Measurements from ENCODE around the gene GNAT3.

Gene GNAT3

DNA sequence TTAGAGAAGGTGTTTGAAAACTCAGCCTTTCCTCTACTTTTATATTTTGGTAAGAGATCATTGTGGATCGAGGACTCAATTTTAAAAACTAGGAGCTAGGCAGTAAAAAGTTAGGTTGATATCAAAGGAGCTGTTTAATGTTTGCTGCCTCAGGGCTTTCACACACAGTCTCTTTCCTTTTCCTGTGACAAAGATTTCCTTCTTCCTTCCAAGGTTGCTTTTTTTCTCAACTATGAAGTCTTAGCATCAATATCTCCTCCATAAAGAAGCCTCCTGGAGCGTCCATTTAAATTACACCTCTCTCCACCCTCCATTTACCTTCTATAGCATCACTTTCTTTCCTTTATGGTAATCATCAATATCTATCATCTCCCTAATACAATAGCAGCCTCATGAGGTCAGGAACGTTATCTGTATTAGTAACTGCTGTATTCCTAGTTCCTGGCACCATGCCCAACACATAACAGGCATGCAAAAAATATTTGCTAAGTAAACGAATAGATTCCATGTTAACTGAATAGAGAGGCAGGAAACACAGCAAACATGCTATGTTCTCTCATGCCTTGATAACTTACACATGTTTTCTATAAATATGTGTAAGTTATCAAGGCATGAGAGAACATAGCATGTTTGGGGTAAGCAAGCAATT lies 48.5 kb downstream of the GNAT3 start:
- DNase-seq (ENCODE audit: low read depth, low spot score), result no peak

DNA sequence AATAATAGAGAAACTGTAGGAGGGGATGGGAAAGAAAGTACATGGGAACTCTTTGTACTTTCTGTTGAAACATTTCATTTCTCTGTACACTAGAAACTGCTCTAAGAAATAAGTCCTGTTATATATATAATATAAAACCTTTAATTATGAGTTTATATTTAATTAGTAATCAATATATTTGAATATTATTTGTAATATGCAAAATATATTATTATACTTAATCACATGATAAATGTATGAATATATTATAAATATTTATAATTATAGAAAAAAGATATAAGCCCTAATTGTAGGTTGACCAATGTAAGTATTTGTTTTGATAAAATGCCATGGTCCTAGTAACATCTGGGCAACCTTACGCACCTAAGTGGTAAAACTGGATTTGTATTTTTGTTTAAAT lies 51.0 kb downstream of the GNAT3 start:
- DNase-seq (ENCODE audit: low read depth, low spot score), result no peak

DNA sequence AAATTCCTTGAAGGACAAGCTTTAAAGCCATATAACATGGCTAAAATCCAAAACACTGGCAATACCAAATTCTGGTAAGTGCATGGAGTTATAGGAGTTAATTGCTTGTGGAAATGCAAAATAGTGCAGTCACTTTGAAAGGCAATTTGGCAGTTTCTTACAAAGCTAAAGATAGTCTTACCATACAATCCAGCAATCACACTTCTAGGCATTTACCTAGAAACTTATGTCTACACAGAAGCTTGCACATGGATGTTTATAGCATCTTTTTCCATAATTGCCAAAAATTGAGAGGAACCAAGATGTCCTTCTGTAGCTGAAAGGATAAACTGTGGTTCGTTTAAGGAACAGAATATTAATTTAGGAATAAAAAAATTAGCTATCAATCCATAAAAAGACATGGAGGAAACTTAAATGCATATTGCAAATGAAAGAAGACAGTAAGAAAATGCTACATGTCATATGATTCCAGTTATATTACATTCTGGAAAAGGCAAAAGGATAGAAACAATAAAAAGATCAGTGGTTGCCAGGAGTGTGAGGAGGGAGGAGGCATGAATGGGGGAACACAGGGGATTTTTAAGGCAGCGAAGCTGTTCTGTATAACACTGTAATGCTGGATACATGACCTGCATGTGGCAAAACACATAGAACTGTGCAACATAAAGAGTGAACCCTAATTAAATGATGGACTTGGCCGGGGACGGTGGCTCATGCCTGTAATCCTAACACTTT lies 51.9 kb downstream of the GNAT3 start:
- DNase-seq (ENCODE audit: low read depth, low spot score), result no peak

DNA sequence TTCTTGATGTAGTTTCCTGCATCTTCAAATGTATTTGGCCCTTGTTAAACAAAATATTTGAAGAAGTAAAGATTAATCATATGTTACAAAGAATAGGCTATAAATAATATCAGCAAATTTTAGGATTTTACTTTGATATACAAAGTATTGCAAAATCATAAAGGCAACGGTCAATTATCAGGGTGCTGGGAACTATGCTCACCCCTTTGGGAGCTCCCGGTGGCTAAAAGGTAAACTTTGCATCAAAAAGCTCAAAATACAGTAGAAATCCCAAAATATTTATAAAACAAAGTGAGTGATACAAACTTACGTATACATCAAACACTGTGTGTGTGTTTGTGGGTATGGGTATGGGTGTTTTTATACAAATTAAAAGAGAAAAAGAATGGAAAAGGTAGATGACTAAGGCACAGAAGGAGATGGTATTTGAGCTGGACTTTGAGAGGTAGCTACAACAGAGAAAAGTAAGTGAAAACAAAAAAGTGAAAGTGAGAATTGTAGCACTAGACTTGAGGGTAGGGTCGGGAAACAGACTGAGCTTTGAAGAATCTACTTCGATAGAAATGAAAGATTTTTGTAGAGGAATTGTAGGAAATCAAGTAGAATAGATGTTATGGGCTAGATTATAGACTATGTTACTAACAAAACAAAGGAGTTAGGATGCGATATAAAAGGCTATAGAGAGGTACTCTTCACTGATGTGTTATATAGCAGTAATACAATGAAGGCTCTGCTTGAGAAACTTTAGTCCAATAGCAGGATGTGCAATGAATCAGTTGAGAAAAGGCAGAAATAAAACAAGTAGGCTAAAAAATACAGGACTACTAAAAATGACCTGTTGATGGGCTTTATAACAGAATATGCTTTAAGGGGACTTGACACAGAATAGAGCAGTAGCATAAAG lies 52.8 kb downstream of the GNAT3 start:
- no peak for DNase-seq (ENCODE audit: low read depth, low spot score)

DNA sequence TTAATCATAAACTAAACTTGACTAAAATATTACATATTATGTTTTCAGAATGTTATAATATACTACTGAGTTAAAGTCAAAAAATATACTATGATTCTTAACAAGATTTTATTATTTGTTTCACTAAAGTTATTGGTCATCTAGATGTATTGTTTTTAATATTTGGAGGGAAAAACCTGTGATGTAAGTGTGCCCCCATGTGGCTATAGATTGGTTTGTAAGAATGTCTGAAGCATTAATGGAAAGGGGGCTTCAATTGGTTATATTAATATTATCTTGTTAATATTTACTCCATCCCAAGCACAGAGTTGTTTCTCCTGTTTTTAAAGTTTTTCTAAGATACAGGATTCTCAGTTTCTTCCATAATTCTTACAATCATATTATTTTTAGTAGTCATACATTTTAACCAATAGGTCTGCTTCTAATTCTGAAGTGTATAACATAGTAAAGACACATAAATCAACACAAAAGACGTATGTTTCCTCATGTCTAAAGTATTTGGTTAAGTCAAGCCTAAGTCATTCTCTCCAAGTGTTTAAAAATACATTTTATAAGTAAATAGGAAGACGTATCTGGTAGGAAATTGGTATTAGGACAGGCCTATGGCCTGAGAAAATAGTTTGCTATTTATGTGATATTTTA lies 58.0 kb downstream of the GNAT3 start:
- peak; percentile 23 for DNase-seq (ENCODE audit: low read depth, low spot score)

DNA sequence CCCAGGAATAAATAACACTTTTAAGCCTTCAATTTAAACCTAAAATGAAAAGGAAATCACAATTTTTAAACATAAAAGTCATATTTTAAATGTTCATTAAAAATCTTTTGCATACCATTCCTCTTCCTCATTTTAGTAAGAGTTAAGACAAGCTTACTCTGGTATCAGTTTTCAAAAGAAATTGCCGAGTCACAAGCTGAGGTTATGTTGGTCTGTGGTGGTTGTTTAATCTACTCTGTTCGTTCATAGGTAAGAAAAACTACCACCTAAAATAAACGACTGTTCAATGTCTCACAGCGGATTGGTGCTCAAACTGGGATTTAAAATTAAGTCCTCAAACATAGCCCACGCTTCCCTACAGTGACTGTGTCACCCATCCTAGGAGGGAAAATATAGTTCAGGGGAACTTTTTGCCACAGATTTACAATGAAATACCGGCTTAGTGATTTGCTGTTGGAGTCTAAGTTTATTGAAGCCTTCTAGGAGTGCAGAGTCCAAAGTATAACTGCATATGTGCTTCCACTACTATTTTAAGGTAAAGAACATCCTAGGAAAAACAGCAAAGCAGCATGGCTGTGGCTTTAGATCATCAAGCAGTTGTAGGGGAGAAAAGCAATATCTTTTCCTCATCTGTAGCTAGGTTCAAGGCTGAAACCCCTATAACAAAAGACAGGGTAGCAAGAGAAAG lies 61.1 kb downstream of the GNAT3 start:
- peak; percentile 39 for DNase-seq (ENCODE audit: low read depth, low spot score)

DNA sequence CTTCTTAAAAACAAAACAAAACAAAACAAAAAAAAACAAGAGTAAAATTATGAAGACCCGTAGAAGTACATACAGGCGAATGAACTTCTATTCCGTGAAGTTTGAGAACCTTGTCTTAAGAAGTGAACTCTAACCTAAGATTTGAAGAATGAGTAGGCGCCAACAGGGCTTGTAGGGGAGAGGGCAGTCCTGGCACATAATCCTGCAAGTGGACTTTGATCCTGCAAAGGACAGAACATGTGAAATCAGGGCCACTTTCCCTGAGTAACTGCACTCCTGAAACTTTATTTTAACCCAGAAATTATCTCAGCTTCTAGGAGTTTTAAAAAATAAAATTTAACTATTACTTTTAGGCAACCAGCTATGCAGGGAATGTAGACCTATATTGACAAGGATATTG lies 62.0 kb downstream of the GNAT3 start:
- no peak for DNase-seq (ENCODE audit: low read depth, low spot score)

DNA sequence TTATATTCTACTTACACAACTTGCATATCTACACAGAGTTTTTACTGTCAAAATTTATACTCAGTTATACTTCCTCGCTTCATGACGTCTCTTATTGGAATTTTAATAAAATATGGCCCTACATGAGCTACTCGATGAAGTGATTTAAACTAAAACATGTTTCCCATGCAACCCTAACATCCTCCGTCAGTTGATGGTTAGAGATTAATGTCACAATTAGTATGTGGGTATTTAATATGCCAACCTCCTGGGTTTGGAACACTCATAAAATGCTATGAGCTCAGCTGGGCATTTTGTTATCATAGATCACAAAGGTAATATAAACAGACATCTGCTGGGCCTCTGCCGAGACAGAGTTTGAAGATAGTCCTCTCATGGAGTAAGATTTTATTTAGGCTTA lies 66.5 kb downstream of the GNAT3 start:
- DNase-seq (ENCODE audit: low read depth, low spot score), result no peak

DNA sequence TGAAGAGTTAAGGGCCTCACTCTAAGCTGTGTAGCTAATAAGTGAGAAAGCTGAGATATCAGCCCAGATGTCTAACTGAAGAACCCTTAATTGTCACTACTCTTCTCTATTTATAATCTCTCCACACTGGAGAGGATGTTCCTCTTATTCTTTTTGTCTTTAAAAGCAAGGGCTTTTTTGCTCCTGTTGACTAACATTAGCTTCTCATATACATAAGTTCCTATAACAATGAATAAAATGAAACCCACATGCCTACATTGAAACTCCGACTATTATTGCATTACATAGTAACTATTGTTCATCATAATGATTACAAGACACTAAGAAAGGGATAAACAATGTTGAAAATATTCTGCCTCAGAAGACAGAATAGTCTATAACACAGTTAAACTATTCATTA lies 67.1 kb downstream of the GNAT3 start:
- DNase-seq (ENCODE audit: low read depth, low spot score), result no peak

DNA sequence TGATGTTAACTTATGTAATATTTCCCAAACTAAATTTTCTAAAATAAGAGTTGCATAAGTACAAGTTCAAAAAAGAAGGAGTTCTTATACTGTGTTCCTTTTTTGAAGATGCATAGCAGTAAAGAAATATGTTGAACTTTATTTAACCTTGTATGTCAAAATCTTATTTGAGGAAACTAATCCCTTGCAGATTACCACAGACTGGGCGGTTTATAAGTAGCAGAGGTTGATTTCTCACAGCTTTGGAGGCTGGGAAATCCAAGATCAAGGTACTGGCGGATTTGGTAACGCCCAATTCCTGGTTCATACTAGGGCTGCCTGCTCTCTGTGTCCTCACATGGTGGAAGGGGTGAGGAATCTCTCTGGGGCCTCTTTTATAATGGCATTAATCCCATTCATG lies 68.5 kb downstream of the GNAT3 start:
- DNase-seq (ENCODE audit: low read depth, low spot score), result no peak

DNA sequence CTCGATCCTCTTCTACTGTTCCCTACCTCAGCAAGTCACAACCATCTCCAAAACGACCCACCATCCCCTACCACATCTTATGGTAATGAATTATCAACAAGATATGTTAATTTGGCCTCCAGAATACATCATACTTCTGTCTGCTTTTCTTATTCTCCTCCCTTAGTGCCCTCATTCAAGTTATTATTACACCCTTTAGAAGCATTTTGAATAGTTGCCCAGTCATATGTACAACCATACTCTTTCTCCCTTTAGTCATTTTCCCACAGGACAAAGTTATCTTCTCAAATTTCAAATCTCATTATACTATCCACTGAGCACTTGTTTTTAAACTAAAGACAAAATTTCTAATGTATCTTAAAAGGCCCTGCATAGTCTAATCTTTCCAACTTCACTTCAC lies 71.0 kb downstream of the GNAT3 start:
- DNase-seq (ENCODE audit: low read depth, low spot score), result no peak

DNA sequence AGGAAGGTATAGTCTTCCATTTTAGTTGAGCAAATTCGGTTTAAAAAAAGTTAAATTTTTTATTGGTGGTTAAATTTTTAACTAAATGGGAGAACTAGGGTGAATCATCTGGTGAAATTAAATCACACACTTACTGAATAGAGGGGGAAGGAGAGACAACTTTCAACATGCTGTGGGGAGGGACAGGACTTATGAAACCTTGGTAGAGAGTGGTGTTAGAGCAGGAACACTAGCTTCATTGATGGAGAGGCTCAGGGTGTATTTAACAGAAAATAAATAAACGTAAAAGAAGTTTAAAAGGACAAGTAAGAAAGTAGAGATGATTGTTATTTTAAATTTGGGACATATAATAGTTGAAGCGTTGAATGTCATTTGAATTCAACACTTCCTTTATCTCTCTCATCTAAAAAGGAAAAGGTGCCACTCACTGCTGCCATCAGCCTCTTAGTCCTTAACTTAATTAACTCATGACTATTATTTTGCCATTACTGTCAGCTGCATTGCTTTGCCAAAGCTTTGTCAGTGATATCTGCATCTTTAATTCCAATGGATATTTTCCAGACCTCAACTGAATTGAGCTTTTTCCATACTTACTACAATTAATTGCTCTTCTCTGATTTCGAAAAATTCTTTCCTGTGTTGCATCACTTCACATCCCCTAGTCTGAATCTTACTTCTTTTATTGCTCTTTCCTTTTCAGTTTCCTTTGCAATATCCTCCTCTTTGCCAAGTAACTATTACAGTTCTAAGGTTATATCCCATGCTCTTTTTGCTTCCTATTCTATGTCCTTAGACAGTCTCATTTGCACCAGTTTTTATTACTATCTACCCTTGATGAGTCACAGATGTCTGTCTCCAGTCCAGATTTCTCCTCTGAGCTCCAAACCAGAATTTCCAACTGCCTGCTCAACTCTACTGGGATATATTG lies 71.7 kb downstream of the GNAT3 start:
- peak; percentile 16 for DNase-seq (ENCODE audit: low read depth, low spot score)

DNA sequence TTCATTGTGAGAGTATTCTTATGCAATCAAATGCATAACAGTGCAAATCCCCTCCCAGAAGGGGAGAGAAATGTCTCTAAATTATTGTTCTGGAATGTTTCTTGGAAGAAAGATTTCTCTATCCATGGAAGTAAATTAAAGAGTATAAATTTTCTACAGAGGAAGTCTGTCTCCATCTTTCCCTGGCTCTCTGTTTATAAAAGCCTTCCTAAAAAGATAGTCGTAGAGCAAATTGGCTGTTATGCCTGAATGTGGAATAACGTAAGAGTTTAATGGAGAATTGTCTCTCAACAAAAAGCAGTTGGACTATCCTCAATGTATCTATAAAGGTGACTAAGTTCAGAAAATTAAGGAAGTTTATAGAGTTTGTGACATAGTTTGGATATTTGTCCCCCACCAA lies 76.3 kb downstream of the GNAT3 start:
- DNase-seq (ENCODE audit: low read depth, low spot score), result no peak

DNA sequence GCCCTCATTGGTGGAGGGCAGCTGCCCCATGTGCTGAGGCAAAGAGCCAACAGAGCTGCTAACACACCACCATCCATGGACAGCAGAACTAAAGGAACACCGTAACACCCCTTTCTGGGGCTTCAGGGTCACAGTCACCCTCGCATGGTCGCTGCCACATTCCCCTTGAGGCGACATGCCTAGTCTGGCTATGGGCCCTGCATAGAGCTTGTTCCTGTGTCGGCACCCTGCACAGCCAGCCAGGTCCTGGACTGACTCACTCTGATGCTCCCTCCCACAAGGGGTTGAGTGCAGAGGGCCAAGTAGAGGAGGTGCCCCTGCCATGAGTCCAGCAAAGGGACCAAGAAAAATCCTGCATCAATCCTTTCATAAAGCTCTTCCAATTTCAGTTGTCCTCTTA lies 77.8 kb downstream of the GNAT3 start:
- DNase-seq (ENCODE audit: low read depth, low spot score), result no peak

DNA sequence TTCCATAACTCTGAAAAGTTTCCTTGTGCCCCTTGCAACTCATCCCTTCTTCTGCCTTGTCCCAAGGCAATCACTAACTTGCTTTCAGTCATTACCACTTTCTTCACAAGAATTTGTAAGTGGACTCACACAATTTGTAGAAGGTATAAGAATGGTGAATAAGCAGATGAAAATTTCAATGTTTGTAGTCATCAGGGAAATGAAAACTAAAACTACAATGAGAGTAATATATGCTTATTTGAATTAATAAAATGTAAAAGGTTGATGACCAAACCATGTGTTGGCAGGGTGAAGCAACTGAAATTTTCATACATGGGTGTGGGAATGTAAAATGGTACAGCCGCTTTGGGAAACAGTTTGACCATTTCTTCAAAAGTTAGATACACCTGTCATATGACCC lies 79.7 kb downstream of the GNAT3 start:
- DNase-seq (ENCODE audit: low read depth, low spot score), result no peak

DNA sequence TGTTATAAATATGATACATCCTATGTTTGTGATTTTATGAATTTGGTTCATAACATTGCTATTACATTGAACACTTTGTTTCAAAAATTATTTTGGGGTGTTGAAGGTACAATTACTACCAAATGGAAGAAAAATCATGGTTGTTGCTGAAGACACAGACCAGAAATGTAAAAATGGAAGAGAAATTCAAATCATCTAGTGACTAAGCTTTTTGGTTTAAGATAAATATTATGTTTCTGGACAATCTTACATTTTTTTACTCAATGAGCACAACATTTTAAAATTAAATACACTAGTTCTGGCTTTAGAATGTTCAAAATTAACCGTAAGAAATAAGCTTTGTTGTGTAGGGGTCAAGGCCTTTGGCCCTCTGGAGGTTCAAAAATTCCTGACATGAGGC lies 82.7 kb downstream of the GNAT3 start:
- DNase-seq (ENCODE audit: low read depth, low spot score), result no peak

DNA sequence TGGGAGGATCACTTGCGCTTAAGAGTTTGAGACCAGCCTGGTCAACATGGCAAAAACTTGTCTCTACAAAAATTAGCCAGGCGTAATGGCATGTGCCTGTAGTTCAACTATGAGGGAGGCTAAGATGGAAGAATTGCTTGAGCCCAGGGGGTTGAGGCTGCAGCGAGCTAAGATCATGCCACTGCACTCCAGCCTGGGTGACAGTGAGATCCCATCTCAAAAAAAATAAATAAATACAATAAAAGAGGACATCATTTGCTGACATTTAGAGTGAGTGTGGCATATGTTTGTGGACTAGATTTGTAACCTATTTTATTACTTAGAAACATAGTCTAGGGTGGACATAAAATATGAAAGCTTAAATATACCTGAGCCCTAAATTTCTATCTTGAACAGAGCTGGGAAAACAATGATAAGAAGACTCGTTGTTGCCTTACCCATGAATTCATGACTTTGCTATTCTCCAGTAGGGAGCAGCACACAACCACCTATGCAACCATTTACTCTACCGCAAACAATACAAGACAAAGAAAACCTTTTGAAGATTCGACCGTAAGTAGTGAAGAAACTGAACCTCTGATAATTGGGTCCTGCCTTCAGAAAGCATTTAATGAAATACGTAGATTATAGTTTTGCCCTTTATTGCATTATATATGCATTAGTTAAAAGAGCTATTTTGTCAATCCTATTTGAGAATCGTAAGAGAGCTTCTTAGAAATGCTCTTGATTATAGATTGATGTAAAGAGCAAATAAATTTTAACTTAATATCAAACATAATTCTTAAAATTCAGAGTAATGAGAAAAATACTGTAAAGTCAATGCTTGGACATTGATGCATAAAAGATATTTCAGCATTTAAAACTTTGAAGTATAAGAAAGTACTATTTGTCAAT lies 83.5 kb downstream of the GNAT3 start:
- DNase-seq (ENCODE audit: low read depth, low spot score), result peak; percentile 70

DNA sequence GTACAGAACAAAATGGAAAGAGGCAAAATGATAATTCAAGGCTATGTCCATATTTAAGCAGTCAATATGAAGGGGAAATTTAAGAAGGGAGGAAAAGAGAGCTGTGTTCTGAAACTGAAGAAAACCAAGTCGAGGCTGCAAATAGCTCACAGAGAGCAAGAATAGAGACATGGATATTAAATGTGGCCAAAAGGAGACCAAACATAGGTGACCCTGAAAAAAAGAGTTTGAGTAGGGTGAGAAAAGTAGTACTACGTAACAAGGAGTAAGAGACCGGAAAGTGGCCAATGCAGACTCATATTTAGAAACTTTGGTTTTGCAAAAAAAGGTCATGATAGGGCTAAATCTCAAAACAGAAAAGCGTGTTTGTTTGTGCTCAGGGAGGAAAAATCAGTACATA lies 84.6 kb downstream of the GNAT3 start:
- no peak for DNase-seq (ENCODE audit: low read depth, low spot score)

DNA sequence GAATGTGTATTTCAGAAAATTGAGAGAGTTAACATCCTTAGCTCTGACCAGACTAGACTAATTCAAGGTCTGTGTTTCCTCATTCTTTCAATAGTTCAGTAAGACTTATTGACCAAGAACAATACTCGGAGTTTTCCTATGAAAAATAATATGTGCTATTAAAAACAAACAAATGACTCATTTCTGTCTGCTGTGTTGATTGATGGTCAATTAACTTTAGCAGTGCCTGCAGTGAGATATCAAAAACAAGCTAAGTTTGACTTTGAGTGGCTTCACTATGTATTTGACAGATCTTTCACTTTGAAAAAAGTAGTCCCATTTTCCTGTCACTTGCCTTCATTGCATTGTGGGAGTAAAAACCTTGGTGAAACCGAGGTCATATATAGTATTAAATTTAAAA lies 91.0 kb downstream of the GNAT3 start:
- DNase-seq (ENCODE audit: low read depth, low spot score), result no peak

Measured in astrocyte of the hippocampus (primary cell).